Activated naive CD8-positive, alpha-beta T cell treated with anti-CD3 and anti-CD28 coated beads, Interleukin-2, amount 50 U/mL, for 24 hours (primary cell): ENCODE data around the gene DYSF.

Source experiments
- ATAC-seq: fragments of 150-1000 bp; cut with Tn5 transposase; one replicate; pipeline ENCODE4 v1.10.0; 2021
- DNase-seq: peaks from one replicate; pipeline ENCODE4 v3.0.0; 2021
- H3K27ac Mint-ChIP-seq: one replicate; pipeline ENCODE4 v1.8.0; 2021; ENCODE audit warnings: mild to moderate bottlenecking, mixed read lengths
- H3K27me3 Mint-ChIP-seq: one replicate; pipeline ENCODE4 v1.8.0; 2021; ENCODE audit warnings: mixed read lengths
- H3K36me3 Mint-ChIP-seq: one replicate; pipeline ENCODE4 v1.8.0; 2021; ENCODE audit warnings: low read depth, mixed read lengths
- H3K4me1 Mint-ChIP-seq: one replicate; pipeline ENCODE4 v1.8.0; 2021; ENCODE audit warnings: mixed read lengths
- H3K4me3 Mint-ChIP-seq: one replicate; pipeline ENCODE4 v1.8.0; 2021; ENCODE audit warnings: mild to moderate bottlenecking, moderate library complexity, mixed read lengths
- H3K9me3 Mint-ChIP-seq: one replicate; pipeline ENCODE4 v1.8.0; 2021; ENCODE audit warnings: mixed read lengths

The DYSF gene

GRCh38 chr2:71451705-71452104 lies 1.7 kb upstream of the DYSF start:
- Mint-ChIP-seq H3K36me3 (no peaks in the 10 kb centered on the region), H3K27ac (no peak overlapping the region), H3K4me3 (no peak overlapping the region), H3K4me1 (peaks cover 20% of the 10 kb centered on the region), H3K27me3 (peaks cover 35% of the 10 kb centered on the region), H3K9me3 (no peaks in the 10 kb centered on the region)
- ATAC-seq (no peak), DNase-seq (no peak)

GRCh38 chr2:71452565-71452964 lies 796 bp upstream of the DYSF start:
- Mint-ChIP-seq H3K27ac (no peak overlapping the region), H3K4me3 (no peak overlapping the region), H3K27me3 (peaks cover 36% of the 10 kb centered on the region), H3K36me3 (no peaks in the 10 kb centered on the region), H3K4me1 (peaks cover 20% of the 10 kb centered on the region), H3K9me3 (no peaks in the 10 kb centered on the region)
- DNase-seq (peak; percentile 26), ATAC-seq (peak; percentile 78)

GRCh38 chr2:71454221-71455010 lies 1.1 kb downstream of the DYSF start:
- Mint-ChIP-seq H3K4me3 (no peak overlapping the region), H3K27me3 (peaks cover 38% of the 10 kb centered on the region)

GRCh38 chr2:71455011-71455740 lies 1.8 kb downstream of the DYSF start:
- Mint-ChIP-seq H3K27me3 (peaks cover 38% of the 10 kb centered on the region), H3K4me1 (peaks cover 20% of the 10 kb centered on the region), H3K36me3 (no peaks in the 10 kb centered on the region), H3K27ac (no peak overlapping the region), H3K4me3 (no peak overlapping the region), H3K9me3 (no peaks in the 10 kb centered on the region)
- DNase-seq (no peak), ATAC-seq (no peak)

More at GRCh38 chr2:71454221-71455010, 1.1 kb downstream of the DYSF start:
- Mint-ChIP-seq H3K4me1 (peaks cover 20% of the 10 kb centered on the region), H3K9me3 (no peaks in the 10 kb centered on the region), H3K36me3 (no peaks in the 10 kb centered on the region), H3K27ac (no peak overlapping the region)
- ATAC-seq (no peak), DNase-seq (no peak)

- H3K27me3 Mint-ChIP-seq: peaks cover 38% of the 10 kb centered on the region
- H3K27ac Mint-ChIP-seq: no peak overlapping the region
- no peak overlapping the region for H3K4me3 Mint-ChIP-seq
- DNase-seq: no peak
- H3K4me1 Mint-ChIP-seq: peaks cover 20% of the 10 kb centered on the region
- no peaks in the 10 kb centered on the region for H3K36me3 Mint-ChIP-seq
- H3K9me3 Mint-ChIP-seq: no peaks in the 10 kb centered on the region
- ATAC-seq: peak; percentile 30
Observed at GRCh38 chr2:71455741-71456569, 2.6 kb downstream of the DYSF start.

GRCh38 chr2:71456617-71457016 lies 3.3 kb downstream of the DYSF start:
- no peak overlapping the region for H3K4me3 Mint-ChIP-seq

GRCh38 chr2:71457123-71457915 lies 4.0 kb downstream of the DYSF start:
- Mint-ChIP-seq H3K9me3 (no peaks in the 10 kb centered on the region), H3K4me3 (no peak overlapping the region), H3K27ac (no peak overlapping the region), H3K27me3 (peaks cover 33% of the 10 kb centered on the region), H3K4me1 (peaks cover 19% of the 10 kb centered on the region), H3K36me3 (no peaks in the 10 kb centered on the region)
- DNase-seq (no peak), ATAC-seq (no peak)

More at GRCh38 chr2:71456617-71457016, 3.3 kb downstream of the DYSF start:
- ATAC-seq (no peak), DNase-seq (no peak)
- Mint-ChIP-seq H3K36me3 (no peaks in the 10 kb centered on the region), H3K27ac (no peak overlapping the region), H3K4me1 (peaks cover 20% of the 10 kb centered on the region), H3K9me3 (no peaks in the 10 kb centered on the region), H3K27me3 (peaks cover 34% of the 10 kb centered on the region)

- Mint-ChIP-seq H3K36me3 (no peaks in the 10 kb centered on the region), H3K4me1 (peaks cover 13% of the 10 kb centered on the region), H3K4me3 (no peak overlapping the region), H3K9me3 (no peaks in the 10 kb centered on the region), H3K27ac (no peak overlapping the region), H3K27me3 (peaks cover 28% of the 10 kb centered on the region)
- no peak for DNase-seq
- ATAC-seq: no peak
Observed at GRCh38 chr2:71457923-71458322, 4.6 kb downstream of the DYSF start.

- Mint-ChIP-seq H3K4me1 (peaks cover 9% of the 10 kb centered on the region), H3K9me3 (no peaks in the 10 kb centered on the region), H3K36me3 (no peaks in the 10 kb centered on the region), H3K27ac (no peak overlapping the region), H3K4me3 (no peak overlapping the region), H3K27me3 (peaks cover 27% of the 10 kb centered on the region)
- DNase-seq (no peak), ATAC-seq (no peak)
Observed at GRCh38 chr2:71458413-71459083, 5.2 kb downstream of the DYSF start.

- no peaks in the 10 kb centered on the region for H3K36me3 Mint-ChIP-seq
- H3K9me3 Mint-ChIP-seq: no peaks in the 10 kb centered on the region
- peaks cover 9% of the 10 kb centered on the region for H3K4me1 Mint-ChIP-seq
- H3K4me3 Mint-ChIP-seq: no peak overlapping the region
- peaks cover 24% of the 10 kb centered on the region for H3K27me3 Mint-ChIP-seq
- H3K27ac Mint-ChIP-seq: no peak overlapping the region
- no peak for ATAC-seq
- no peak for DNase-seq
Observed at GRCh38 chr2:71459084-71459431, 5.7 kb downstream of the DYSF start.

GRCh38 chr2:71460056-71460455 lies 6.7 kb downstream of the DYSF start:
- ATAC-seq (no peak), DNase-seq (no peak)
- Mint-ChIP-seq H3K4me3 (no peak overlapping the region), H3K36me3 (no peaks in the 10 kb centered on the region), H3K27ac (no peak overlapping the region), H3K27me3 (peaks cover 15% of the 10 kb centered on the region), H3K4me1 (peaks cover 6% of the 10 kb centered on the region), H3K9me3 (no peaks in the 10 kb centered on the region)

- H3K9me3 Mint-ChIP-seq: no peaks in the 10 kb centered on the region
- peaks cover 9% of the 10 kb centered on the region for H3K27me3 Mint-ChIP-seq
- peaks cover 4% of the 10 kb centered on the region for H3K4me1 Mint-ChIP-seq
- H3K27ac Mint-ChIP-seq: no peak overlapping the region
- ATAC-seq (no peak), DNase-seq (no peak)
- no peak overlapping the region for H3K4me3 Mint-ChIP-seq
- H3K36me3 Mint-ChIP-seq: no peaks in the 10 kb centered on the region
Observed at GRCh38 chr2:71460595-71461303, 7.4 kb downstream of the DYSF start.

- Mint-ChIP-seq H3K27ac (no peak overlapping the region), H3K4me3 (no peak overlapping the region), H3K27me3 (peaks cover 5% of the 10 kb centered on the region), H3K4me1 (peaks cover 1% of the 10 kb centered on the region), H3K36me3 (no peaks in the 10 kb centered on the region), H3K9me3 (no peaks in the 10 kb centered on the region)
- ATAC-seq (no peak), DNase-seq (no peak)
Observed at GRCh38 chr2:71461304-71461671, 7.9 kb downstream of the DYSF start.
